ENCODE results near the gene ACAD9. TPM values are rescaled to one million over a fixed set of nuclear protein-coding genes. Genes with fewer than 3 reads are reported as not detected.
"Not testable (repeated sequence)": the region's sequence is repeated elsewhere in the genome, so short reads cannot be mapped to it uniquely, and the experiment has no call there.

Gene ACAD9
- total RNA-seq, 6 experiments from 2014 or later, result 28.5 to 36.9 (median 28.9) TPM

GRCh38 chr3:128858167-128858566 is 21.3 kb upstream of the ACAD9 start:
- intact Hi-C loops (cut with DNase I), result no loop called here
- no peak for DNase-seq
- no peak for ATAC-seq
- H3K27me3 ChIP-seq, result no peaks in the 10 kb centered on the region
- H3K4me1 ChIP-seq, result no peaks in the 10 kb centered on the region
- WGBS (ENCODE audit: insufficient coverage, low coverage, low lambda C conversion rate, missing lambda C conversion rate), result 83% methylated on average over 2 of the region's 3 CpGs
- H3K36me3 ChIP-seq, result no peaks in the 10 kb centered on the region
- peaks cover 0 to 8% (median 0%) of the 10 kb centered on the region in 4 donors for H3K9me3 ChIP-seq
- H3K27ac ChIP-seq, result no peak overlapping the region
- H3K4me3 ChIP-seq, result no peak overlapping the region
- TF ChIP-seq POLR2A (IDR thresholded peaks at IDR 0.05) (no peak), CTCF (IDR thresholded peaks at IDR 0.05) (no peak)

GRCh38 chr3:128859630-128860029 is 19.8 kb upstream of the ACAD9 start:
- DNase-seq (no peak), ATAC-seq (peak in 2 of 4 donors; percentile 28 to 45)
- no peaks in the 10 kb centered on the region for H3K27me3 ChIP-seq
- WGBS (ENCODE audit: insufficient coverage, low coverage, low lambda C conversion rate, missing lambda C conversion rate), result 83% methylated on average over 6 of the region's 6 CpGs
- H3K36me3 ChIP-seq, result no peaks in the 10 kb centered on the region
- H3K4me3 ChIP-seq, result no peak overlapping the region
- H3K4me1 ChIP-seq, result no peaks in the 10 kb centered on the region
- H3K27ac ChIP-seq, result no peak overlapping the region
- intact Hi-C loops (cut with DNase I), result no loop called here
- H3K9me3 ChIP-seq, result peaks cover 0 to 8% (median 0%) of the 10 kb centered on the region in 4 donors
- TF ChIP-seq CTCF (IDR thresholded peaks at IDR 0.05) (no peak), POLR2A (IDR thresholded peaks at IDR 0.05) (no peak)

- 100% methylated on average over 1 of the region's 6 CpGs for WGBS (ENCODE audit: insufficient coverage, low coverage, low lambda C conversion rate, missing lambda C conversion rate)
- TF ChIP-seq POLR2A (IDR thresholded peaks at IDR 0.05) (no peak), CTCF (IDR thresholded peaks at IDR 0.05) (no peak)
- Histone ChIP-seq H3K36me3 (no peaks in the 10 kb centered on the region), H3K9me3 (peaks cover 0 to 8% (median 0%) of the 10 kb centered on the region in 4 donors), H3K4me1 (no peaks in the 10 kb centered on the region), H3K27me3 (no peaks in the 10 kb centered on the region), H3K4me3 (no peak overlapping the region), H3K27ac (no peak overlapping the region)
- ATAC-seq (no peak), DNase-seq (no peak)
- intact Hi-C loops (cut with DNase I), result no loop called here
Observed at GRCh38 chr3:128861491-128861890, 17.9 kb upstream of the ACAD9 start.

- Histone ChIP-seq H3K27me3 (no peaks in the 10 kb centered on the region), H3K4me3 (no peak overlapping the region), H3K4me1 (no peaks in the 10 kb centered on the region), H3K36me3 (no peaks in the 10 kb centered on the region), H3K27ac (no peak overlapping the region), H3K9me3 (peaks cover 0 to 8% (median 0%) of the 10 kb centered on the region in 4 donors)
- DNase-seq (no peak), ATAC-seq (no peak)
- WGBS (ENCODE audit: insufficient coverage, low coverage, low lambda C conversion rate, missing lambda C conversion rate), result 40% methylated on average over 1 of the region's 3 CpGs
- intact Hi-C loops (cut with DNase I), result no loop called here
- no peak for TF ChIP-seq POLR2A (IDR thresholded peaks at IDR 0.05)
- peak in 2 of 4 donors; percentile 8 to 20 for TF ChIP-seq CTCF (IDR thresholded peaks at IDR 0.05)
Observed at GRCh38 chr3:128863560-128863959, 15.9 kb upstream of the ACAD9 start.

- Histone ChIP-seq H3K9me3 (peaks cover 0 to 8% (median 0%) of the 10 kb centered on the region in 4 donors), H3K27me3 (no peaks in the 10 kb centered on the region), H3K4me1 (no peaks in the 10 kb centered on the region), H3K36me3 (no peaks in the 10 kb centered on the region), H3K27ac (no peak overlapping the region), H3K4me3 (no peak overlapping the region)
- intact Hi-C loops (cut with DNase I), result no loop called here
- TF ChIP-seq CTCF (IDR thresholded peaks at IDR 0.05) (no peak), POLR2A (IDR thresholded peaks at IDR 0.05) (no peak)
- 37% methylated on average over 9 of the region's 11 CpGs for WGBS (ENCODE audit: insufficient coverage, low coverage, low lambda C conversion rate, missing lambda C conversion rate)
- ATAC-seq (peak; percentile 15 to 53 (median 39)), DNase-seq (no peak)
Observed at GRCh38 chr3:128864351-128864811, 15.0 kb upstream of the ACAD9 start.

- H3K4me3 ChIP-seq; H3K36me3 ChIP-seq; DNase-seq; H3K9me3 ChIP-seq; H3K27me3 ChIP-seq; H3K4me1 ChIP-seq; intact Hi-C loops (cut with DNase I); H3K27ac ChIP-seq: not testable (repeated sequence)
- ATAC-seq, result peak in 1 of 4 donors; percentile 18
- 76% methylated on average over 14 of the region's 25 CpGs for WGBS (ENCODE audit: insufficient coverage, low coverage, low lambda C conversion rate, missing lambda C conversion rate)
Observed at GRCh38 chr3:128864849-128865804, 14.3 kb upstream of the ACAD9 start.
